ENCODE measurements around the gene SNAP47. TPM values are rescaled to one million over a fixed set of nuclear protein-coding genes. Genes with fewer than 3 reads are reported as not detected.

The SNAP47 gene
- total and polyA plus RNA-seq, 2 of the 4 experiments (the other 2 are of a cell fraction), result 39.4 to 72.9 TPM

DNA sequence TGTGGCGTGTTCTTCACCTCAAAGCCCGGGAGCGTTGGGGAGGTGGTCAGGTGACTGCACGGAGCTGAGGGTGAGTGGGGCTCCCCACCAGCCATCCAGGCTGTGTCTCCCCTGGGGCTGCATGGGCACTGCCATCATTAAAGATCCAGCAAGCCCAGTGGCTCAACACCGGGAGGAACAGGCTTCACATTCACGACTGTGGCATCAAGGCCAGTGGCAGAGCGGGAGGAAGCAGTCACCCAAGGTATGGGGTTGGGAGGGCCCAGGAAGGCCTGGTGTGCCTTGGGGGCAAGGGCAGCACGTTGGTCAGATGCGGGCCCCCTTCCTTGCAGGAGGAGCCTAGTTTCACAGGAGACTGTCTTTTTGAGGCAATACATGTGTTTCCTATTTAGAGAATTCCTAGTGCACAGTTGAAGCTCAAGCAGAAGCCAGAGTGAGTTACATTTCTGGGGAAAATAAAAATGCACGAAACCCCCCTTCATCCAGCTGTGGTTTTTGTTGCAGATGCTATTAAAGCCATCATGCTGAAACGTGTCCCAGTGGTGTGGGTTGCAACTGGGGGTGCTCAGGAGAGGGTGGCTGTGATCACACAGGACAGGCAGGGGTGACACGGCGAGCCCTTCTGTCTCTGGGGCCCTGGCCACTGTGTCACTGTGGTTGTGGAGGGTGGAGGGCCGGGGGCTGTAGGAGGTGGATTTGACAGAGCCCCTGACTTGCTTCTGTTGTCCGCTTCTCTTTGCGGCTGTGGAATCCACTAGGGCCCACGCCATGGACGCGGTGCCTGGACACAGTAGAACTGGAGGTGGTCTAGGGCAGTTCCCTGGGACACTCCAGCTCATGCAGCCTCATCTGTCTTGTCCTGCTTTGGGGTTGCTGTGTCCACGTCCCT lies 34.1 kb downstream of the SNAP47 start (continued):
- TF ChIP-seq NFE2L2 (IDR thresholded peaks at IDR 0.05; ENCODE audit: low read depth, low read length), result no peak
- no peak for TF ChIP-seq POLR2A (IDR thresholded peaks at IDR 0.05; ENCODE audit: low read depth, low read length)

GRCh38 chr1:227769936-227770494 lies 34.8 kb downstream of the SNAP47 start:
- Histone ChIP-seq H3K4me3 (ENCODE audit: insufficient read depth, low read depth, low read length) (no peak overlapping the region), H3K4ac (ENCODE audit: low read depth, low read length) (no peak overlapping the region), H3K36me3 (ENCODE audit: control insufficient read depth, insufficient read depth, low read length) (peaks cover 33% of the 10 kb centered on the region), H3K9me1 (ENCODE audit: insufficient read depth, low read length) (peaks cover 16% of the 10 kb centered on the region), H3K9me3 (ENCODE audit: control insufficient read depth, insufficient read depth, low read length) (no peaks in the 10 kb centered on the region), H2AFZ (replicated peaks; ENCODE audit: low read length, poor library complexity) (no peak overlapping the region), H3K4me1 (ENCODE audit: control insufficient read depth, insufficient read depth, low read length) (peaks cover 2% of the 10 kb centered on the region; the same call in 1 of the 2 replicates), H3K27me3 (ENCODE audit: control insufficient read depth, insufficient read depth, low read length) (no peaks in the 10 kb centered on the region), H2BK15ac (ENCODE audit: low read depth, low read length) (no peak overlapping the region), H3K9ac (ENCODE audit: low read depth, low read length) (no peak overlapping the region), H3K14ac (replicated peaks; ENCODE audit: low read depth, low read length) (no peak overlapping the region), H2BK20ac (ENCODE audit: low read depth, low read length) (no peak overlapping the region), H2AK9ac (replicated peaks; ENCODE audit: low read depth, low read length, poor library complexity) (no peak overlapping the region), H4K91ac (ENCODE audit: insufficient read depth, low read depth, low read length) (no peak overlapping the region), H3K79me1 (ENCODE audit: low read depth in 1 of 2, low read length in 2 of 2) (peaks cover 5 to 35% of the 10 kb centered on the region in 2 experiments; a peak in 3 of 4 replicates), H3K56ac (ENCODE audit: extremely low read depth, insufficient read depth, low read length) (no peak overlapping the region), H2BK5ac (ENCODE audit: low read depth, low read length, poor library complexity, severe bottlenecking) (no peak overlapping the region), H3K4me2 (ENCODE audit: low read depth, low read length) (no peak overlapping the region), H2AK5ac (ENCODE audit: low read depth, low read length) (no peak overlapping the region), H3K23ac (ENCODE audit: low read depth, low read length) (no peak overlapping the region), H4K8ac (ENCODE audit: low read depth in 2 of 2, low read length in 2 of 2) (no peak overlapping the region), H4K20me1 (ENCODE audit: insufficient read depth, low read length) (peaks cover 19% of the 10 kb centered on the region), H3K18ac (ENCODE audit: low read depth, low read length) (no peak overlapping the region), H3K27ac (ENCODE audit: insufficient read depth, low read length) (no peak overlapping the region), H2BK120ac (ENCODE audit: low read depth, low read length) (no peak overlapping the region), H4K5ac (ENCODE audit: low read depth, low read length) (no peak overlapping the region)
- no peak for TF ChIP-seq MXI1 (IDR thresholded peaks at IDR 0.05; ENCODE audit: borderline replicate concordance, low read depth, low read length)
- no peak for TF ChIP-seq FOS (IDR thresholded peaks at IDR 0.05; ENCODE audit: low read depth, low read length)
- ATAC-seq (ENCODE audit: low read depth) (no peak), DNase-seq (no peak)
- dilution Hi-C loops (cut with HindIII; ENCODE audit: low sequenced_read_pairs, unreplicated experiment) (no loop called here), intact Hi-C loops (cut with micrococcal nuclease) (no loop called here), in situ Hi-C loops (cut with MboI; ENCODE audit: low sequenced_read_pairs) (loop anchor here (10.0 kb wide), 1 partner anchor 315 kb away; the partner anchor contains the start of gene ARF1)
- POLR2A ChIA-PET (ENCODE audit: unreplicated experiment), result no interaction called here
- CTCF ChIA-PET, result no interaction called here
- WGBS, 2 experiments (ENCODE audit: extremely low coverage in 2 of 2, insufficient read length in 1 of 2), result no CpG with 5 or more reads among the region's 15 CpGs
- BruUV-seq (replicated peaks), result no TSS peak

All from IMR-90 (cell line).